NCI-H2081 treated with DMSO at 0.1 percent for 48 hours (cell line): ENCODE measurements around the gene PDIA2.
A peak's percentile ranks its signal among the peaks of the same experiment; 100 is the strongest.
"Not testable (repeated sequence)": the region's sequence is repeated elsewhere in the genome, so short reads cannot be mapped to it uniquely, and the experiment has no call there.

ENCODE experiments used
- DNase-seq: peaks from one replicate; lab custom pipeline; 2025; lab: John Stamatoyannopoulos, UW

Gene PDIA2

GRCh38 chr16:283033-283805 lies at the start of gene PDIA2:
Gene PDIA2 (plus strand): TSS chr16:283164. CDS start chr16:283170, 6 bp downstream.
- no peak for DNase-seq

GRCh38 chr16:234468-235305 lies 48.3 kb upstream of the PDIA2 start, which contains the start of gene FAM234A:
Gene FAM234A (plus strand): TSS chr16:234821. CDS start chr16:254414, 19,593 bp downstream.
- DNase-seq, result peak; percentile 69

GRCh38 chr16:239948-240277 lies 43.1 kb upstream of the PDIA2 start:
- no peak for DNase-seq

- no peak for DNase-seq
Measured at GRCh38 chr16:240559-240958, 42.4 kb upstream of the PDIA2 start.

GRCh38 chr16:242281-242680 lies 40.7 kb upstream of the PDIA2 start:
- no peak for DNase-seq

- DNase-seq, result no peak
Measured at GRCh38 chr16:243348-243747, 39.6 kb upstream of the PDIA2 start.

GRCh38 chr16:245105-245504 lies 37.9 kb upstream of the PDIA2 start:
- no peak for DNase-seq

GRCh38 chr16:247027-247426 lies 35.9 kb upstream of the PDIA2 start:
- no peak for DNase-seq

- DNase-seq, result no peak
Measured at GRCh38 chr16:249431-249830, 33.5 kb upstream of the PDIA2 start.

- DNase-seq, result no peak
Measured at GRCh38 chr16:252366-253337, 30.3 kb upstream of the PDIA2 start.

- no peak for DNase-seq
Measured at GRCh38 chr16:253833-254232, 29.1 kb upstream of the PDIA2 start.

- no peak for DNase-seq
Measured at GRCh38 chr16:254461-254860, 28.5 kb upstream of the PDIA2 start.

GRCh38 chr16:255183-255582 lies 27.8 kb upstream of the PDIA2 start:
- no peak for DNase-seq

- DNase-seq, result not testable (repeated sequence)
Measured at GRCh38 chr16:258091-258490, 24.9 kb upstream of the PDIA2 start.

GRCh38 chr16:259226-259625 lies 23.7 kb upstream of the PDIA2 start:
- no peak for DNase-seq

GRCh38 chr16:259814-260253 lies 23.1 kb upstream of the PDIA2 start:
- no peak for DNase-seq

GRCh38 chr16:260326-260725 lies 22.6 kb upstream of the PDIA2 start:
- DNase-seq, result no peak

GRCh38 chr16:261031-261691 lies 21.8 kb upstream of the PDIA2 start:
- no peak for DNase-seq

GRCh38 chr16:262121-262745 lies 20.7 kb upstream of the PDIA2 start:
- DNase-seq, result no peak

- DNase-seq, result no peak
Measured at GRCh38 chr16:263182-263774, 19.7 kb upstream of the PDIA2 start.

- no peak for DNase-seq
Measured at GRCh38 chr16:263944-264343, 19.0 kb upstream of the PDIA2 start.
